HL-60 (cell line): ENCODE data around the gene GPHN.

Experiments used
- DNase-seq, 2 experiments: peaks; one replicate each; pipeline ENCODE4 v3.0.0-alpha.2; 2010 to 2020; ENCODE audit warnings: low read depth in 1 of 2, low spot score in 1 of 2
- H3K27ac ChIP-seq: fragments of 250-450 bp; sonication (Bioruptor Pico); replicated peaks from 2 replicates; pipeline ENCODE4 v1.5.1; 2020; ENCODE audit warnings: mild to moderate bottlenecking, moderate library complexity
- H3K27me3 ChIP-seq: fragments of 250-450 bp; sonication (Bioruptor Pico); 2 replicates; pipeline ENCODE4 v1.5.1; 2021; ENCODE audit warnings: mild to moderate bottlenecking, moderate library complexity; ENCODE audit not compliant: insufficient read depth, poor library complexity, severe bottlenecking
- H3K4me3 ChIP-seq: replicated peaks from 2 replicates; pipeline ENCODE4 v1.5.1; 2011; ENCODE audit warnings: mild to moderate bottlenecking, control low read depth, low read length; ENCODE audit not compliant: insufficient read depth
- GABPA ChIP-seq: IDR thresholded peaks from 2 replicates; pipeline ENCODE4 v1.6.1; 2012; ENCODE audit warnings: low read depth
- POLR2AphosphoS5 ChIP-seq: IDR thresholded peaks from 2 replicates; pipeline ENCODE4 v1.6.1; 2012; ENCODE audit warnings: low read depth
- SPI1 ChIP-seq: IDR thresholded peaks from 2 replicates; pipeline ENCODE4 v1.6.1; 2012; ENCODE audit warnings: low read depth, mild to moderate bottlenecking, borderline replicate concordance
- TF ChIP-seq, protein P1 (sequence below): IDR thresholded peaks from one replicate; pipeline ENCODE4 v1.5.1; 2011; ENCODE audit warnings: low read length, control low read depth, inconsistent platforms; ENCODE audit not compliant: insufficient read depth
- TF ChIP-seq, protein P2 (sequence below): IDR thresholded peaks from 2 replicates; pipeline ENCODE4 v1.6.1; 2012; ENCODE audit warnings: low read depth; ENCODE audit not compliant: insufficient replicate concordance

The GPHN gene

DNA sequence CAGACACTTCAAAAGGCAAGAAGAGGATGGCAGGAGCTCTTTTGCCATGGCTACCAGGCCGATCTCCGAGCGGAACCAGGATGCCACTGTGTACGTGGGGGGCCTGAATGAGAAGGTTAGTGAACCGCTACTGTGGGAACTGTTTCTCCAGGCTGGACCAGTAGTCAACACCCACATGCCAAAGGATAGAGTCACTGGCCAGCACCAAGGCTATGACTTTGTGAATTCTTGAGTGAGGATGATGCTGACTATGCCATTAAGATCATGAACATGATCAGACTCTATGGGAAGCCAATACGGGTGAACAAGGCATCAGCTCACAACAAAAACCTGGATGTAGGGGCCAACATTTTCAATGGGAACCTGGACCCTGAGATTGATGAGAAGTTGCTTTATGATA lies 691.1 kb downstream of the GPHN start:
- DNase-seq, result no peak
- no peaks in the 10 kb centered on the region for H3K27me3 ChIP-seq
- H3K27ac ChIP-seq, result no peak overlapping the region
- H3K4me3 ChIP-seq, result no peak overlapping the region
- TF ChIP-seq GABPA, result no peak
- TF ChIP-seq, protein P1, sequence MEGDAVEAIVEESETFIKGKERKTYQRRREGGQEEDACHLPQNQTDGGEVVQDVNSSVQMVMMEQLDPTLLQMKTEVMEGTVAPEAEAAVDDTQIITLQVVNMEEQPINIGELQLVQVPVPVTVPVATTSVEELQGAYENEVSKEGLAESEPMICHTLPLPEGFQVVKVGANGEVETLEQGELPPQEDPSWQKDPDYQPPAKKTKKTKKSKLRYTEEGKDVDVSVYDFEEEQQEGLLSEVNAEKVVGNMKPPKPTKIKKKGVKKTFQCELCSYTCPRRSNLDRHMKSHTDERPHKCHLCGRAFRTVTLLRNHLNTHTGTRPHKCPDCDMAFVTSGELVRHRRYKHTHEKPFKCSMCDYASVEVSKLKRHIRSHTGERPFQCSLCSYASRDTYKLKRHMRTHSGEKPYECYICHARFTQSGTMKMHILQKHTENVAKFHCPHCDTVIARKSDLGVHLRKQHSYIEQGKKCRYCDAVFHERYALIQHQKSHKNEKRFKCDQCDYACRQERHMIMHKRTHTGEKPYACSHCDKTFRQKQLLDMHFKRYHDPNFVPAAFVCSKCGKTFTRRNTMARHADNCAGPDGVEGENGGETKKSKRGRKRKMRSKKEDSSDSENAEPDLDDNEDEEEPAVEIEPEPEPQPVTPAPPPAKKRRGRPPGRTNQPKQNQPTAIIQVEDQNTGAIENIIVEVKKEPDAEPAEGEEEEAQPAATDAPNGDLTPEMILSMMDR, result no peak
- no peak for TF ChIP-seq POLR2AphosphoS5
- TF ChIP-seq, protein P2, sequence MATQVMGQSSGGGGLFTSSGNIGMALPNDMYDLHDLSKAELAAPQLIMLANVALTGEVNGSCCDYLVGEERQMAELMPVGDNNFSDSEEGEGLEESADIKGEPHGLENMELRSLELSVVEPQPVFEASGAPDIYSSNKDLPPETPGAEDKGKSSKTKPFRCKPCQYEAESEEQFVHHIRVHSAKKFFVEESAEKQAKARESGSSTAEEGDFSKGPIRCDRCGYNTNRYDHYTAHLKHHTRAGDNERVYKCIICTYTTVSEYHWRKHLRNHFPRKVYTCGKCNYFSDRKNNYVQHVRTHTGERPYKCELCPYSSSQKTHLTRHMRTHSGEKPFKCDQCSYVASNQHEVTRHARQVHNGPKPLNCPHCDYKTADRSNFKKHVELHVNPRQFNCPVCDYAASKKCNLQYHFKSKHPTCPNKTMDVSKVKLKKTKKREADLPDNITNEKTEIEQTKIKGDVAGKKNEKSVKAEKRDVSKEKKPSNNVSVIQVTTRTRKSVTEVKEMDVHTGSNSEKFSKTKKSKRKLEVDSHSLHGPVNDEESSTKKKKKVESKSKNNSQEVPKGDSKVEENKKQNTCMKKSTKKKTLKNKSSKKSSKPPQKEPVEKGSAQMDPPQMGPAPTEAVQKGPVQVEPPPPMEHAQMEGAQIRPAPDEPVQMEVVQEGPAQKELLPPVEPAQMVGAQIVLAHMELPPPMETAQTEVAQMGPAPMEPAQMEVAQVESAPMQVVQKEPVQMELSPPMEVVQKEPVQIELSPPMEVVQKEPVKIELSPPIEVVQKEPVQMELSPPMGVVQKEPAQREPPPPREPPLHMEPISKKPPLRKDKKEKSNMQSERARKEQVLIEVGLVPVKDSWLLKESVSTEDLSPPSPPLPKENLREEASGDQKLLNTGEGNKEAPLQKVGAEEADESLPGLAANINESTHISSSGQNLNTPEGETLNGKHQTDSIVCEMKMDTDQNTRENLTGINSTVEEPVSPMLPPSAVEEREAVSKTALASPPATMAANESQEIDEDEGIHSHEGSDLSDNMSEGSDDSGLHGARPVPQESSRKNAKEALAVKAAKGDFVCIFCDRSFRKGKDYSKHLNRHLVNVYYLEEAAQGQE, result no peak
- no peak for TF ChIP-seq SPI1

DNA sequence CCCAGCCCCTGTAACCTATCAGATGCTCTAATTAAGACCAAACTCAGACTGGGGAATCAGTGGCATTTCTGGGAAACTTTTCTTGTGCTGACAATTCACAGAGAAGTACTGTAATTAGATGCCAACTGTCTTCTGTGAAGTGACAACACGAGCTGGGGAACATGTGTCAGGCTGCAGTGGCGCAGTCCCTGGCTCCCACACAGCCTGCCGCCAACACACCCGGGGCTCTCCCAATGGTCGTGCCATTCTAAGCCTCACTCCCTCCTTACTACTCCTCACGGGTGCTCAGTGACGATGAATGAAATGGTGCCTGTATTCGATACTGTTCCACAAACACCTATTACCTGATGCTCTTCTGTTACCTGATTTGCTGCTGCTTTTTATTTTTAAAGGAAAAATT lies 699.9 kb downstream of the GPHN start:
- TF ChIP-seq, protein P2, result no peak
- TF ChIP-seq SPI1, result no peak
- TF ChIP-seq GABPA, result no peak
- no peak for TF ChIP-seq POLR2AphosphoS5
- TF ChIP-seq, protein P1, result no peak
- DNase-seq, result no peak
- Histone ChIP-seq H3K27ac (no peak overlapping the region), H3K4me3 (no peak overlapping the region), H3K27me3 (no peaks in the 10 kb centered on the region)

DNA sequence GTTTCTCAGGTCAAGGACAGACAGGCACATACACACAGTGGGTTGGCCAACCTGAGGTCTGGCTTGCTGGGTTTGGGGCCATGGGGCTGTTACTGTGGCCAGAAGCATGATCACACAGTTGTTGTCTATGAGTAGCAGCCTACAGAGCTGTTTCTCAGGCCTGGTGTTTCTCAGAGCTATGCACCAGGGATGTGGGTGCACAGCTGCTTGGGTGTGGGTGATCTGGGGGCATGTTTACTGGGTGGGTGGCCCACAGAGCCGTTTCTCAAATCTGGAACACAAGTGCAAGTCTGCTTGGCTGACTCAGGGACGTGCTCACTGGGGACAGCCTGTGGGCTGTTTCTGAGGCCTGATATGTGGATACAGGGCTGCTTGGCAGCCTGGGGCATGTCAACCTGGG lies 710.2 kb downstream of the GPHN start:
- Histone ChIP-seq H3K27ac (no peak overlapping the region), H3K27me3 (no peaks in the 10 kb centered on the region), H3K4me3 (no peak overlapping the region)
- DNase-seq, result no peak
- TF ChIP-seq GABPA (no peak), POLR2AphosphoS5 (no peak), SPI1 (no peak)
- TF ChIP-seq, protein P2, result no peak
- TF ChIP-seq, protein P1, result no peak
